Measurements from ENCODE around the gene ANKFN1. TPM values are rescaled to one million over a fixed set of nuclear protein-coding genes. Genes with fewer than 3 reads are reported as not detected.

The ANKFN1 gene
- polyA plus RNA-seq, 3 donors, result 0.42 to 0.86 (median 0.52) TPM

- no peak for DNase-seq (ENCODE audit: low read depth in 3 of 3, low spot score in 2 of 3)
Measured at GRCh38 chr17:56558088-56558487, 404.8 kb downstream of the ANKFN1 start.

Data from right renal cortex interstitium (tissue), 3 donors.